NCI-H2171 (cell line): ENCODE data around the gene ARMC10.
"Not testable (repeated sequence)": the region's sequence is repeated elsewhere in the genome, so short reads cannot be mapped to it uniquely, and the experiment has no call there.

Experiments
- DNase-seq: peaks from one replicate; lab custom pipeline; 2025; lab: John Stamatoyannopoulos, UW

Gene ARMC10

GRCh38 chr7:103078226-103078625 is 3.3 kb downstream of the ARMC10 start:
- DNase-seq = not testable (repeated sequence)

DNA sequence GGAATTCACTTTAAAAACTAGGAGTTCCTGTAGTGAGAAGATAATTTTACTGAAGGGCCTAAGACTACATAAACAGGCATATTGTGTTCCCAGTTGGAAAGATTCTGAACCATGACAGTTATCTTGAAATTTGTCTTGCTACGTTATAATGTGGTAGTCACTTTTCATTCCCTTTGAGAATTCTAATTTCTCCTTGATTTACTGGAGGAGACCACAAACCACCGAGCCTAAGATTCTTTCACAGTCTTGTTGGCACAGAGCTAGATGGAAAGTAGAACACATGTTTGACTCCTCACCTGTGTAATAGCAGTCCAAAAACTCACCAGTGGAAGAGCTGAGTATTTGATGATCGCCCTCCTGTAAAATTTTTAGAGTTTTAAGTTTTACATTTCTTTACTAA is 4.9 kb downstream of the ARMC10 start:
- DNase-seq = no peak

DNA sequence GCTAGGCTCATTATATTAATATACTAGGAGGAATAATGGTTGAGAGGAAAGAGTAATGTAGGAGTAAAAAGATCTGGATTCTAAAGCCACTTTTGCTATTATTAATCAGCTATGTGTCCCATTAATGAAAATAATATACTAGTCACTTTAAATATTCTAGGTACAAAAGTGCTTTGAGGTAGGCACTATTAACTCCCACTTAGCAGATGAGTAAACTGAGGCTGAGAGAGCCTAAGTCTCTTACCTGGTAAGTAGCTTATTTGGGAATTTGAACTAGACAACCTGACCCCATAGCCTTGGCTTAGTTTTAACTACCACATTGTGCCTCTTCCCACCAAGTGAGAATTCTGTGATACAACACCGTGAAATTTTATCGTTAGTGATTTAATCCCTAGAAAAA is 6.0 kb downstream of the ARMC10 start:
- no peak for DNase-seq

DNA sequence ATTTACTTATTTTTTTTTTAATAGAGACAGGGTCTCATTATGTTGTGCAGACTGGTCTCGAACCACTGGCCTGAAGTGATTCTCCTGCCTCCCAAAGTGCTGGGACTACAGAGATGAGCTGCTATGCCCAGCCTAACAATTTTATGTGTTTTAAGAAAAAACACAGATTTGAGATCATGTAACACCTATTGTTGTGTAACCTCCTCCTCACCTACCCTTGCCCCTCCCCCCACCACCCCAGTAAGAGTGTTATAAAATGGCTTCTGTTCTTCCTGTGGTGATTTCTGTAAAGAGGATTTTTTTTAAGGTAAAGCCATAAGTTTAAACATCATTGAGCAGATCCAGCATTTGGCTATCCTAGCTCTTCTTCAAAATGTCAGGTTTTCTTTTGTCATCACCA is 7.6 kb downstream of the ARMC10 start:
- DNase-seq = no peak

GRCh38 chr7:103083210-103083609 is 8.3 kb downstream of the ARMC10 start:
- no peak for DNase-seq

GRCh38 chr7:103092321-103092720 is 17.4 kb downstream of the ARMC10 start:
- not testable (repeated sequence) for DNase-seq

DNA sequence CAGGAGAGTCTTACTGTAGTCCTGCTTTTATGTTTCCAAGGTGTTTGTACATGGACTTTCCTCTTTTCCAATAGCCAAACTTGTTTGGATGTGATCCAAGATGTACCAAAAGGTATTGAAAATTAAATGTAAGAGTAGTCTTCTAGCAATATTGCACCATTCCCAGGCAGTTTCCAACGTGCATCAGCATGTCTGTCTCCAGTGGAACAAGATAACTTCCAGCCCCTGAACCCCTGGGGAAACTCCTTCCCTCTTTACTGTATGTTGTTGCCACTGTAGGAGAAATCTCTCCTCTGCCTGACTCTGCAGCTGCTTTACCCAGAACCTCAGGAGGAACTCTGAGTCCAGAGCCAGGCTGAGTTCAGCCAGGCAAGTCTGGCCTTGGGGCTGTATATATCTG is 18.5 kb downstream of the ARMC10 start:
- DNase-seq = no peak

DNA sequence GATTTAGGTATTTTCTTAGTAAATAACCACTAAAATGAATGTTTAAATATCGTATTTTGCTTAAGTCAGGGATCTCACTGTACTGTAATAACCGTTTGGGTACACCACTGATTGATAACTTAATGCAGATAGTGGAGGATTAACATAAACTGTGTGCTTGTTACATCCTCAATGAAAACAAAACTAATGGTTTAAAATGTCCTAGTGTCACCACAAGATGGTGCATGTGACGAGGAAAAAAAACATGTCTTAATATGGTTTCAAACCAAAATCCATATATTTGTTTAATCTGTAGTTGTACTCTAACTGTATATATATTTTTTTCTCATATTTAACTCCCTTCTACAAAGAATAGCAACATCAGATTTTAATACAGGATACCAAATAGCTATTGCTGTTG is 19.2 kb downstream of the ARMC10 start:
- no peak for DNase-seq

GRCh38 chr7:103095558-103095957 is 20.6 kb downstream of the ARMC10 start:
- not testable (repeated sequence) for DNase-seq

GRCh38 chr7:103097041-103097440 is 22.1 kb downstream of the ARMC10 start:
- no peak for DNase-seq

DNA sequence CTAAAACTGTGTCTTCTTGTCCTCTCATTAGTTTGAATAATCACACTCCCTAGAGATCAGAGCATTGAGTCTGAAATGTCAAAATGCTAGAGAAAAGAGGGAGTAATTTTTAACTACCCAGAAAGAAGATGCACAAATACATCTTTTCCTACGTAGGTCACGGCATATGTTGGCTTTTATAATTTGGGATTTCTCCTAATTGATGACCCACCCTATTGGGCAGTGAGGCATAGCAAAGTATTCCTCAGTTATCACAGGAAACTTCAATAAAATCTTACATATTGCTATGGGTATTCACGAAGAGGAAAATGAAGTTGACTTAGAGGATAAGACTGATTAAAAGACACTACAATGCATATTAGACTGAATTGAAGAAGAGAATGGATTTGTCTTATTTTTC is 25.4 kb downstream of the ARMC10 start:
- DNase-seq = no peak

DNA sequence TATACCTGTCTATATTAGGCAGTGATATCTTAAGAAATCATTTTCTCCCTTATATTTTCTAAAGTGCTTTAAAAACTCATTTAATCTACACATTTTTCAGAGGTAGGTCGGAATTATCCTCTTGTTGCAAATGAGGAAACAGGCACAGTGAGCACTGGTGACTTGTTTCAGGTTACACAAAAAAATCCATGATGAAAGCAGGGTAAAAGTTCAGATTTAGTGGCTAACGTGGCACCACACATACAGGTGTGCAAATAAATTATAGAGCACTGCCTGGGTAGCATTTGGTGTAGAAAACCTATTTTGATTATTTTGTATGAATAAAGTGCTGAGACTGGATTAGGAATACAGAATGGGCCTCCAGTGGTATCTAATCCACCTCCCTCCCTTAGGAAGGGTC is 26.6 kb downstream of the ARMC10 start:
- no peak for DNase-seq

- DNase-seq = no peak
Observed at GRCh38 chr7:103106005-103106702, 31.2 kb downstream of the ARMC10 start.

DNA sequence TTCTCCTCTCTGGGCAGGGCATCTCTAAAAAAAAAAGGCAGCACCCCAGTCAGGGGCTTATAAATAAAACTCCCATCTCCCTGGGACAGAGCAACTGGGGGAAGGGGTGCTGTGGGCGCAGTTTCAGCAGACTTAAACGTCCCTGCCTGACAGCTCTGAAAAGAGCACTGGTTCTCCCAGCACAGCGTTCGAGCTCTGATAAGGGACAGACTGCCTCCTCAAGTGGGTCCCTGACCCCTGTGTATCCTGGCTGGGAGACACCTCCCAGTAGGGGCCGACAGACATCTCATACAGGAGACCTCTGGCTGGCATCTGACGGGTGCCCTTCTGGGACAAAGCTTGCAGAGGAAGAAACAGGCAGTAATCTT is 31.7 kb downstream of the ARMC10 start:
- DNase-seq = not testable (repeated sequence)

DNA sequence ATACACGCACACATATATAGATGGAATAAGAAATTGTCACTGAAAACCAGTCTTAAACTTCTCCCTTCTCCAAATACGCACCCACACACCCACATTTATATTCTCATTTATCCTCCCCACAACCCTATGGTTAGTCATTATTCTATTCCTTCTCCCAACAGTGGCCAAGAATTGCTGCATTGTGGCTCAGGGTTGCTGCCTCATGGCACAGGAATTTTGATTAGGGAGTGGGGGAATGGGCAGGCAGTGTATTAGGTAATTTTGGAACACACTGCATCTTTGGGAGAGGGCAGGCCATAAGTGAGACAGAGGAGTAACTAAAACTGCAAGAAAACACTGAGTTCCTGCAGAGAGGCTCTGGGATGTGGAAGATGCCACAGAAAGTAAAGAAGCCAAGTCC is 38.2 kb downstream of the ARMC10 start:
- no peak for DNase-seq

GRCh38 chr7:103114576-103115008 is 39.7 kb downstream of the ARMC10 start:
- DNase-seq = no peak

GRCh38 chr7:103115771-103116170 is 40.8 kb downstream of the ARMC10 start:
- no peak for DNase-seq

DNA sequence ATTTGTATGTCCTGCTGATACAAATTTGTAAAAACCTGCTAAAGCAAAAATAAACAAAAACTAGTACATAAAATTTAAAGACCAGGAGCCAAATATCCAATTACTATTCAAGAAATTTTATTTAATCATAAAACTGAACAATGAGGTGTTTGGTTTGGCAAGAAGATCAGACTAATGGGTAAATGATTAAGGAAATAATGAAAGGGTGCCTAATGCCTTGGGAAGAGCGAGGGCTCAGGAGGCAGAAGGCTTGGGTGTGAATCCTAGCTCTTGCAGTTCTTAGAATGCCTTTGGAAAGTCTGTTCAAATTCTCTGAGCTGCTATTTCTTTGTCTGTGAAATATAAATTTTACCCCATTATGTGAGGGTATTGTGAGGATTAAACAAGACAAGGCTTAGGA is 41.6 kb downstream of the ARMC10 start:
- no peak for DNase-seq

- no peak for DNase-seq
Observed at GRCh38 chr7:103116991-103117390, 42.1 kb downstream of the ARMC10 start.

GRCh38 chr7:103117465-103117864 is 42.5 kb downstream of the ARMC10 start:
- DNase-seq = no peak

DNA sequence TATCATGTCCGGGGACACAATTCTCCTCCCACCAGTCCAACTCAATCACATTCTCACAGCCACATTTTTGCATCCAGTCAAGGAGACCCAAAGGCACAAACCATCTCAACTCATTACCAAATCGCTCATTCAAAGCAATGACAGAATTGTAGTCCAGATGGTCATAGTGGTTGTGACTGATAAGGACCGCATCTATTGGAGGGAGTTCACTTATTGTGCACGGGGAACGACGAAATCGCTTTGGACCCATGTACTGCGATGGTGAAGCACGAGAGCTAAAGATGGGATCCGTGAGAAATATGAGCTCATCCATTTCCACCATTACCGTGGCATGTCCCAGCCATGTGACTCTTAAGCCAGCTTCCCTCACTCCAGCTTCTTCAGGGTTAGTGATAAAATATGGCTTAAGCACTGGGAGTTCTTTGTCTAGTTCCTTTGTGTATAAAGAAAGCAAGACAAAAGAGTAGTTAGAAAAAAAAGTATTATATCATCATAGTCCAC is 44.9 kb downstream of the ARMC10 start:
- DNase-seq = no peak

DNA sequence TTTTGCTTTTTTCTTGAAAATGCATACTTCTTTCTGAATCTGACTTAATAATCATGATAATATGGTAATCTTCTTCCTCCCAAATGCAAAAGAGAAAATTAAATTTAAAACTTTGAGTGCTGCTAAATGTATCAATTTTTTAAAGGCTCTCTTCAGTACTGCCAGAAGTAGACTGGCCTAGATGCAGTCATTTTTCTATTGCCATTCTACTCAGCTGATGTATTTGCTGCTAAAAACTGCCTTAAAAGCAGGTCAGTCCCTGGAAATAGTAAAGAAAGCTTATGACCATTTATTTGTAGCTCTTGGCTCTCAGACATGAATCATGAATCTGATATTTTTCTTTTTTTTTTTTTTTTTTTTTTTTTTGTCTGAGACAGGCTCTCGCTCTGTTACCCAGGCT is 45.4 kb downstream of the ARMC10 start:
- DNase-seq = no peak

- no peak for DNase-seq
Observed at GRCh38 chr7:103121641-103122040, 46.7 kb downstream of the ARMC10 start.

- DNase-seq = no peak
Observed at GRCh38 chr7:103123529-103123928, 48.6 kb downstream of the ARMC10 start.
